Measurements from ENCODE around the gene SPATS2L.

Gene SPATS2L

GRCh38 chr2:200470230-200470629, 163.7 kb downstream of the SPATS2L start:
- DNase-seq (ENCODE audit: low read depth) = no peak
- H3K4me3 ChIP-seq (ENCODE audit: low read length) = no peak overlapping the region
- TF ChIP-seq, protein P1, sequence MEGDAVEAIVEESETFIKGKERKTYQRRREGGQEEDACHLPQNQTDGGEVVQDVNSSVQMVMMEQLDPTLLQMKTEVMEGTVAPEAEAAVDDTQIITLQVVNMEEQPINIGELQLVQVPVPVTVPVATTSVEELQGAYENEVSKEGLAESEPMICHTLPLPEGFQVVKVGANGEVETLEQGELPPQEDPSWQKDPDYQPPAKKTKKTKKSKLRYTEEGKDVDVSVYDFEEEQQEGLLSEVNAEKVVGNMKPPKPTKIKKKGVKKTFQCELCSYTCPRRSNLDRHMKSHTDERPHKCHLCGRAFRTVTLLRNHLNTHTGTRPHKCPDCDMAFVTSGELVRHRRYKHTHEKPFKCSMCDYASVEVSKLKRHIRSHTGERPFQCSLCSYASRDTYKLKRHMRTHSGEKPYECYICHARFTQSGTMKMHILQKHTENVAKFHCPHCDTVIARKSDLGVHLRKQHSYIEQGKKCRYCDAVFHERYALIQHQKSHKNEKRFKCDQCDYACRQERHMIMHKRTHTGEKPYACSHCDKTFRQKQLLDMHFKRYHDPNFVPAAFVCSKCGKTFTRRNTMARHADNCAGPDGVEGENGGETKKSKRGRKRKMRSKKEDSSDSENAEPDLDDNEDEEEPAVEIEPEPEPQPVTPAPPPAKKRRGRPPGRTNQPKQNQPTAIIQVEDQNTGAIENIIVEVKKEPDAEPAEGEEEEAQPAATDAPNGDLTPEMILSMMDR (IDR thresholded peaks at IDR 0.05; ENCODE audit: insufficient read depth, low read depth, low read length, missing control alignments) = no peak

DNA sequence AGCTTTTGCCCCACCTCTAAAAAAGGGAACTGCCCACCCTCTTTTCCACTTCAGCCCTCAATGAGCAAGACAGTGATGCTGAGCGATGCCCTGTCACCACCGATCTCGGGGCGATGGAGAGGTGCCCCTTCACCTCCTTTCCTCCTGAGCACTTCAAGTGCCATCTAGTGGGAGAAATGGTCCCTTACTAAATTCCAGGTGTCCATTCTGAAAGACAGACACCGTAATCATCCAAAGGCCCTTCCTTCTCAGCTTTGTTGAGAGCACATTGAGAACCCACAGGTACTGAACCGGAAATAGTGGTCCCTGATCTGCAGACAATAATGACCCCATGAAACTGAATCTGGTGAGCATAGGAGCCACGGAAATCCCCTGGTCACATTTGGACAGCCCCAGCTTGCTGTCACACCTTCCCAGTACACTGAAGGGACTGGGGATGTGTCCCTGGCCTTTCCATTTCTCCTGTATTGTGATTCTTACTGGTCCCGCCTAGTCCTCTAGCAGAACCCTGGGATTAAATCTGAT, 164.9 kb downstream of the SPATS2L start:
- DNase-seq (ENCODE audit: low read depth) = peak; percentile 42
- TF ChIP-seq, protein P1 (IDR thresholded peaks at IDR 0.05; ENCODE audit: insufficient read depth, low read depth, low read length, missing control alignments) = peak; percentile 68
- no peak overlapping the region for H3K4me3 ChIP-seq (ENCODE audit: low read length)

DNA sequence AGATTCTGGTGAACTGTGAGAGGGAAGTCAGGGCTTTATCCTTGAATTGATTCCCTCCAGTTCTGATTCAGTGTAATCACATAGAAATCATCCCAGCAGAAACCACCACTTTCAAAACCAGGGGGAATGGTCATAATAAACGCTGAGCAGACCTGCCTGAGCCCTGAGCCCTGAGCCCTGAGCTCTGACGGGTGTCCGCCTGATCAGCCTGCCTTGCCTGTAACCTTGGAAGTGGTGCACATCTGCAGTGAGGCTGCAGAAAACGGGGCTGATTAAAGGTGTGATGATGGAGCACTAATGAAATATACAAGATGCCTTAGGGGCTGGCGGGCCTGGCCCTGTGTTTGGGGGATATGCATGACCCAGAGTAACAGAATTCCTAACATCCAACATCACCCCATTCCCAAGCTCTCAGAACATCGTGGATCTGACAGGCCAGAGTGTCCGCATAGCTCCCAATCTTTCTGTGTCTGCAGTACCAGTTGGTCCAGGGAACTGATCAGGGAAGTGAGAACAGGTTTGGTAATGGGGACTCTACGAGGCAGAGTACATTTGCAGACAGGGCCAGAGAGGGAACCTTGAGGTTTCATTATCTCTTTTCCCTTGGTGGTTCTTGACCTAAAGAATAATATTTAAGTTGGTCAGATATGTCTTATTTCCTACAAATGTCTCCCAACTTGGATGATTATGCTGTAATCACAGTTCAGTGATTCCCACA, 165.6 kb downstream of the SPATS2L start:
- no peak for DNase-seq (ENCODE audit: low read depth)
- no peak overlapping the region for H3K4me3 ChIP-seq (ENCODE audit: low read length)
- TF ChIP-seq, protein P1 (IDR thresholded peaks at IDR 0.05; ENCODE audit: insufficient read depth, low read depth, low read length, missing control alignments) = no peak

DNA sequence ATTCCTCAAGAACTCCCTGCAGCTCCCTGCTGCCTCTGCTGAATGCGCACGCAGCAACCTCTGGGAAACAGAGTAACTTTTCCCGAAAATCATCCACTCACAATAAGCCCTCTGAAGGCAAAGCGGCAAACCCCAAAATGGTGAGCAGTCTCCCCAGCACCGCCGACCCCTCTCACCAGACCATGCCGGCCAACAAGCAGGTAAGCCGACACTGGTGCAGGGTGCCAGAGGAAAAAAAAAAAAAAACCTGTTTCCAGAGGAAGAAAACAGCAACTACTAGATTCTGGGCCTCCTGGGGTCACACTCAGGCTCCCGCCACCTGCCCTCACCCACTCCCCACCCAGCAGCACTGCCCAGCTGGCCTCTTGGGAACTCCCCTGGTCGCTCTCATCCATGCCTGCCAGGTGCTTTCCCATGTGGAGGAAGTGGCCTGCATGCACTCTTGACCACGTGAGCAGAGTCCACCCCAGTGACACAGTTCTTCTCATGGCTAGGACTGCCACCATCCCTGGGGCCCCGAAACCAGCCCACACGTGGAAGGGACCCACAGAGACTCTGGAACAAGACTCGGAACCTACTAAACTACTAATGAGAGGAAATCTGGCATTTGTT, 166.5 kb downstream of the SPATS2L start:
- no peak for DNase-seq (ENCODE audit: low read depth)
- TF ChIP-seq, protein P1 (IDR thresholded peaks at IDR 0.05; ENCODE audit: insufficient read depth, low read depth, low read length, missing control alignments) = no peak
- no peak overlapping the region for H3K4me3 ChIP-seq (ENCODE audit: low read length)

GRCh38 chr2:200475795-200476194, 169.3 kb downstream of the SPATS2L start:
- TF ChIP-seq, protein P1 (IDR thresholded peaks at IDR 0.05; ENCODE audit: insufficient read depth, low read depth, low read length, missing control alignments) = no peak
- H3K4me3 ChIP-seq (ENCODE audit: low read length) = no peak overlapping the region
- DNase-seq (ENCODE audit: low read depth) = no peak

DNA sequence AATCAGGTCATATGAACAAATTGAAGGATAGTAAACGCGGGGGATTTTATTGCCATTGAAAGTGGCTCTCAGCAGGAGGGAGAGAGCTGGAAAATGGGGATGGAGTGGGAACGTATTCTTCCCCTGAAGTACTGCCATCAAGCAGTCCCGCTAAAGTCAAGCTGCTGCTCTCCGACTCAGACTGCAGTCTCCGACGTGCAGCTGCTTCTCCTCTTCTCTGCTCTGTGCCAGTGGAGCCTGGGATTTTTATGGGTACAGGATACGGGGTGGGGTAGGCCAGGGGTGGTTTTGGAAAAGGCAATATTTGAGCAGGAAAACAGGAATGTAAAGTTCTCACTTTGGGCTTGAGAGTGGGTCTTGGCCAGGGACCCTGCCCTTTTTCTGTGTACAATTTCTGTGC, 170.3 kb downstream of the SPATS2L start:
- H3K4me3 ChIP-seq (ENCODE audit: low read length) = no peak overlapping the region
- TF ChIP-seq, protein P1 (IDR thresholded peaks at IDR 0.05; ENCODE audit: insufficient read depth, low read depth, low read length, missing control alignments) = no peak
- no peak for DNase-seq (ENCODE audit: low read depth)
